ENCODE data around the gene TMEM243. TPM values are rescaled to one million over a fixed set of nuclear protein-coding genes. Genes with fewer than 3 reads are reported as not detected.

TMEM243 gene
- polyA plus RNA-seq, 1 donor from 2014 or later: 3.7 TPM

DNA sequence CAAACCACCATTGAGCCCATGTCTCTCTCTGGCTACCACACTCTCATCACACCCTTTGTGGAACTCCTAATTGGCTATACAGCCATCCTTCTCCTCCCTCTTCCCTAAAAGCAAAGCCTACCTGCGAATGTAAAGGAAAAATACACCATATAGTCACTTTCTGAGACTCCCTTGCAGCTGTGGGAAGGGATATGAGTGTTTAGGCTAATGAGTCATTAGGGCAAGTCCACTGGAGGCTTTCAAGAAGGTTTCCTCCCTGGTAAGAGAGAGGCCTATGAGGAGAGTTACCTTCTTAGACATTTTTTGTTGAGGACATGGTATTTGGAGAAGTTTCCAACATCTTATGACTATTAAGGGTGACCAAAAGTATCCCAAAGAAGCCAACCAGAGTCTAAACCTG lies 4.1 kb upstream of the TMEM243 start:
- Histone ChIP-seq H3K36me3 (ENCODE audit: insufficient read depth, low read length) (no peaks in the 10 kb centered on the region), H3K9me2 (ENCODE audit: insufficient read depth, low read length) (no peaks in the 10 kb centered on the region), H3F3A (ENCODE audit: insufficient read depth, low read length, poor library complexity, severe bottlenecking) (no peaks in the 10 kb centered on the region), H3K79me2 (replicated peaks; ENCODE audit: insufficient read depth, low read length) (no peaks in the 10 kb centered on the region), H3K9me3 (ENCODE audit: low read length) (no peaks in the 10 kb centered on the region), H3K9ac (ENCODE audit: low read length) (no peak overlapping the region), H3K4me3 (ENCODE audit: low read length) (no peak overlapping the region), H3K27me3 (ENCODE audit: insufficient read depth, low read depth, low read length) (peaks cover 39% of the 10 kb centered on the region), H2AFZ (ENCODE audit: low read depth, low read length) (no peak overlapping the region), H3K27ac (ENCODE audit: low read length) (no peak overlapping the region), H4K20me1 (ENCODE audit: insufficient read depth) (no peaks in the 10 kb centered on the region), H3K4me2 (ENCODE audit: low read length) (no peak overlapping the region)
- TF ChIP-seq, protein P1, sequence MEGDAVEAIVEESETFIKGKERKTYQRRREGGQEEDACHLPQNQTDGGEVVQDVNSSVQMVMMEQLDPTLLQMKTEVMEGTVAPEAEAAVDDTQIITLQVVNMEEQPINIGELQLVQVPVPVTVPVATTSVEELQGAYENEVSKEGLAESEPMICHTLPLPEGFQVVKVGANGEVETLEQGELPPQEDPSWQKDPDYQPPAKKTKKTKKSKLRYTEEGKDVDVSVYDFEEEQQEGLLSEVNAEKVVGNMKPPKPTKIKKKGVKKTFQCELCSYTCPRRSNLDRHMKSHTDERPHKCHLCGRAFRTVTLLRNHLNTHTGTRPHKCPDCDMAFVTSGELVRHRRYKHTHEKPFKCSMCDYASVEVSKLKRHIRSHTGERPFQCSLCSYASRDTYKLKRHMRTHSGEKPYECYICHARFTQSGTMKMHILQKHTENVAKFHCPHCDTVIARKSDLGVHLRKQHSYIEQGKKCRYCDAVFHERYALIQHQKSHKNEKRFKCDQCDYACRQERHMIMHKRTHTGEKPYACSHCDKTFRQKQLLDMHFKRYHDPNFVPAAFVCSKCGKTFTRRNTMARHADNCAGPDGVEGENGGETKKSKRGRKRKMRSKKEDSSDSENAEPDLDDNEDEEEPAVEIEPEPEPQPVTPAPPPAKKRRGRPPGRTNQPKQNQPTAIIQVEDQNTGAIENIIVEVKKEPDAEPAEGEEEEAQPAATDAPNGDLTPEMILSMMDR (IDR thresholded peaks at IDR 0.05; ENCODE audit: poor library complexity, severe bottlenecking): no peak
- TF ChIP-seq EP300 (conservative IDR thresholded peaks at IDR 0.05; ENCODE audit: poor library complexity, severe bottlenecking) (no peak), POLR2AphosphoS5 (IDR thresholded peaks at IDR 0.05) (no peak), EZH2 (IDR thresholded peaks at IDR 0.05; ENCODE audit: borderline replicate concordance, insufficient read depth, low read length, poor library complexity, severe bottlenecking) (no peak), MXI1 (conservative IDR thresholded peaks at IDR 0.05; ENCODE audit: poor library complexity, severe bottlenecking) (no peak), TAF1 (IDR thresholded peaks at IDR 0.05; ENCODE audit: low read depth) (no peak), SMC3 (conservative IDR thresholded peaks at IDR 0.05; ENCODE audit: poor library complexity) (no peak), RAD21 (conservative IDR thresholded peaks at IDR 0.05) (no peak)
- TF ChIP-seq, protein P2, sequence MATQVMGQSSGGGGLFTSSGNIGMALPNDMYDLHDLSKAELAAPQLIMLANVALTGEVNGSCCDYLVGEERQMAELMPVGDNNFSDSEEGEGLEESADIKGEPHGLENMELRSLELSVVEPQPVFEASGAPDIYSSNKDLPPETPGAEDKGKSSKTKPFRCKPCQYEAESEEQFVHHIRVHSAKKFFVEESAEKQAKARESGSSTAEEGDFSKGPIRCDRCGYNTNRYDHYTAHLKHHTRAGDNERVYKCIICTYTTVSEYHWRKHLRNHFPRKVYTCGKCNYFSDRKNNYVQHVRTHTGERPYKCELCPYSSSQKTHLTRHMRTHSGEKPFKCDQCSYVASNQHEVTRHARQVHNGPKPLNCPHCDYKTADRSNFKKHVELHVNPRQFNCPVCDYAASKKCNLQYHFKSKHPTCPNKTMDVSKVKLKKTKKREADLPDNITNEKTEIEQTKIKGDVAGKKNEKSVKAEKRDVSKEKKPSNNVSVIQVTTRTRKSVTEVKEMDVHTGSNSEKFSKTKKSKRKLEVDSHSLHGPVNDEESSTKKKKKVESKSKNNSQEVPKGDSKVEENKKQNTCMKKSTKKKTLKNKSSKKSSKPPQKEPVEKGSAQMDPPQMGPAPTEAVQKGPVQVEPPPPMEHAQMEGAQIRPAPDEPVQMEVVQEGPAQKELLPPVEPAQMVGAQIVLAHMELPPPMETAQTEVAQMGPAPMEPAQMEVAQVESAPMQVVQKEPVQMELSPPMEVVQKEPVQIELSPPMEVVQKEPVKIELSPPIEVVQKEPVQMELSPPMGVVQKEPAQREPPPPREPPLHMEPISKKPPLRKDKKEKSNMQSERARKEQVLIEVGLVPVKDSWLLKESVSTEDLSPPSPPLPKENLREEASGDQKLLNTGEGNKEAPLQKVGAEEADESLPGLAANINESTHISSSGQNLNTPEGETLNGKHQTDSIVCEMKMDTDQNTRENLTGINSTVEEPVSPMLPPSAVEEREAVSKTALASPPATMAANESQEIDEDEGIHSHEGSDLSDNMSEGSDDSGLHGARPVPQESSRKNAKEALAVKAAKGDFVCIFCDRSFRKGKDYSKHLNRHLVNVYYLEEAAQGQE (IDR thresholded peaks at IDR 0.05; ENCODE audit: borderline replicate concordance): no peak

DNA sequence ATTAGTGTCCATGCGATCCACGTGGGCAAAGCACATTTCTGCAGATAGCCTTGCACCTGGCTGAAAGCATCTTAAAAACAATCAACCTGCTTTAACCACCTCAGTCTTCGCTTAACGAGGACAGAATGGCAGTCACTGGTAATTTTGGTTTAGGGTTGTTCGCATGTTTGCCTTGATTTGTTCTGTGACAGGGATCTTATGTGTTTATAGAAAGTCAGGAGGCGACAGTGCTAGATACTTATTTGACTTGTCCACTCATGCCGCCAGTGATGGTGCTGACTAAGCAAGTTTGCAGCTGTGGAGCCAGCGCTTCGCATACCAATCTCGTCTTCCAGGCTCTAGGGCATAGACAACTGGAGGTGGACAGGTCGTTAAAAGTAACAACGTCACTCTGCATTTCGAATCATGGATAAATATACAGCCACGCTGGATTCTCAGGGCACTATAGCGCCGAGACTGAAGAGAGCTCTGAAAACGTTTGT lies 1.2 kb upstream of the TMEM243 start:
- H3K4me3 ChIP-seq (ENCODE audit: low read length): peak overlapping the region; percentile 97
- H3K9me2 ChIP-seq (ENCODE audit: insufficient read depth, low read length): no peaks in the 10 kb centered on the region
- H3K27ac ChIP-seq (ENCODE audit: low read length): no peak overlapping the region
- no peaks in the 10 kb centered on the region for H3K36me3 ChIP-seq (ENCODE audit: insufficient read depth, low read length)
- no peaks in the 10 kb centered on the region for H3F3A ChIP-seq (ENCODE audit: insufficient read depth, low read length, poor library complexity, severe bottlenecking)
- H3K79me2 ChIP-seq (replicated peaks; ENCODE audit: insufficient read depth, low read length): no peaks in the 10 kb centered on the region
- peaks cover 39% of the 10 kb centered on the region for H3K27me3 ChIP-seq (ENCODE audit: insufficient read depth, low read depth, low read length)
- peak overlapping the region; percentile 62 for H3K9ac ChIP-seq (ENCODE audit: low read length)
- peak overlapping the region; percentile 21 for H2AFZ ChIP-seq (ENCODE audit: low read depth, low read length)
- peak overlapping the region; percentile 31 for H3K4me2 ChIP-seq (ENCODE audit: low read length)
- TF ChIP-seq, protein P1 (IDR thresholded peaks at IDR 0.05; ENCODE audit: poor library complexity, severe bottlenecking): no peak
- TF ChIP-seq MXI1 (conservative IDR thresholded peaks at IDR 0.05; ENCODE audit: poor library complexity, severe bottlenecking) (peak; percentile 85), SMC3 (conservative IDR thresholded peaks at IDR 0.05; ENCODE audit: poor library complexity) (no peak)
- no peaks in the 10 kb centered on the region for H4K20me1 ChIP-seq (ENCODE audit: insufficient read depth)
- no peaks in the 10 kb centered on the region for H3K9me3 ChIP-seq (ENCODE audit: low read length)
